ENCODE measurements around the gene SENP6.

- TF ChIP-seq GATA2 (IDR thresholded peaks at IDR 0.05; ENCODE audit: low read depth, low read length) (no peak), GATA3 (IDR thresholded peaks at IDR 0.05; ENCODE audit: low read depth, low read length) (no peak)
Measured at GRCh38 chr6:75676377-75676776, 74.7 kb downstream of the SENP6 start.
